GM13976 (cell line): ENCODE measurements around the gene PRRC2C.

Experiments used
- DNase-seq: peaks from one replicate; pipeline ENCODE4 v3.0.0; 2012; ENCODE audit warnings: low spot score
- CTCF ChIP-seq: IDR thresholded peaks from 2 replicates; pipeline ENCODE4 v1.5.1; 2012; ENCODE audit warnings: borderline replicate concordance, mild to moderate bottlenecking; ENCODE audit not compliant: insufficient read depth; ENCODE audit errors: extremely low read depth, missing control alignments, control extremely low read depth
- in situ Hi-C: fragments of 300-500 bp; cut with MboI; formaldehyde crosslinking; loops from one replicate; pipeline ENCODE4 v1.12.0; 2022; ENCODE audit warnings: low sequenced_read_pairs, mixed read lengths, inconsistent platforms; ENCODE audit not compliant: unreplicated experiment

PRRC2C gene

GRCh38 chr1:171636141-171636540 lies 150.8 kb downstream of the PRRC2C start:
- no peak for TF ChIP-seq CTCF
- in situ Hi-C loops: no loop called here
- no peak for DNase-seq

- TF ChIP-seq CTCF: no peak
- in situ Hi-C loops: no loop called here
- no peak for DNase-seq
Measured at GRCh38 chr1:171637928-171638576, 152.7 kb downstream of the PRRC2C start.

- TF ChIP-seq CTCF: no peak
- DNase-seq: no peak
- in situ Hi-C loops: no loop called here
Measured at GRCh38 chr1:171640225-171640624, 154.9 kb downstream of the PRRC2C start.

GRCh38 chr1:171641076-171641864 lies 155.9 kb downstream of the PRRC2C start:
- TF ChIP-seq CTCF: no peak
- no peak for DNase-seq
- in situ Hi-C loops: no loop called here

- no peak for TF ChIP-seq CTCF
Measured at GRCh38 chr1:171642197-171642596, 156.9 kb downstream of the PRRC2C start.

More at GRCh38 chr1:171642197-171642596, 156.9 kb downstream of the PRRC2C start:
- in situ Hi-C loops: no loop called here
- DNase-seq: no peak
